ENCODE data around the gene TPGS2.
"Not testable (repeated sequence)": the region's sequence is repeated elsewhere in the genome, so short reads cannot be mapped to it uniquely, and the experiment has no call there.

The TPGS2 gene

GRCh38 chr18:36769172-36769571 is 59.6 kb downstream of the TPGS2 start:
- DNase-seq (ENCODE audit: low read depth) = no peak
- TF ChIP-seq CTCF (conservative IDR thresholded peaks at IDR 0.05; ENCODE audit: low read depth, low read length) = no peak
- no peak overlapping the region for H3K4me3 ChIP-seq (ENCODE audit: low read depth, low read length)

GRCh38 chr18:36766836-36767235 is 62.0 kb downstream of the TPGS2 start:
- TF ChIP-seq CTCF (conservative IDR thresholded peaks at IDR 0.05; ENCODE audit: low read depth, low read length) = no peak
- no peak for DNase-seq (ENCODE audit: low read depth)
- no peak overlapping the region for H3K4me3 ChIP-seq (ENCODE audit: low read depth, low read length)

GRCh38 chr18:36762965-36763364 is 65.8 kb downstream of the TPGS2 start:
- not testable (repeated sequence) for H3K4me3 ChIP-seq (ENCODE audit: low read depth, low read length); DNase-seq (ENCODE audit: low read depth)

- DNase-seq (ENCODE audit: low read depth) = no peak
- no peak for TF ChIP-seq CTCF (conservative IDR thresholded peaks at IDR 0.05; ENCODE audit: low read depth, low read length)
- no peak overlapping the region for H3K4me3 ChIP-seq (ENCODE audit: low read depth, low read length)
Observed at GRCh38 chr18:36762074-36762473, 66.7 kb downstream of the TPGS2 start.

- TF ChIP-seq CTCF (conservative IDR thresholded peaks at IDR 0.05; ENCODE audit: low read depth, low read length) = no peak
- no peak for DNase-seq (ENCODE audit: low read depth)
- no peak overlapping the region for H3K4me3 ChIP-seq (ENCODE audit: low read depth, low read length)
Observed at GRCh38 chr18:36761186-36761698, 67.6 kb downstream of the TPGS2 start.

- H3K4me3 ChIP-seq (ENCODE audit: low read depth, low read length) = no peak overlapping the region
- TF ChIP-seq CTCF (conservative IDR thresholded peaks at IDR 0.05; ENCODE audit: low read depth, low read length) = no peak
- no peak for DNase-seq (ENCODE audit: low read depth)
Observed at GRCh38 chr18:36760598-36760997, 68.2 kb downstream of the TPGS2 start.

GRCh38 chr18:36759167-36759776 is 69.5 kb downstream of the TPGS2 start:
- TF ChIP-seq CTCF (conservative IDR thresholded peaks at IDR 0.05; ENCODE audit: low read depth, low read length) = no peak
- no peak for DNase-seq (ENCODE audit: low read depth)

More at GRCh38 chr18:36759167-36759776, 69.5 kb downstream of the TPGS2 start:
- no peak overlapping the region for H3K4me3 ChIP-seq (ENCODE audit: low read depth, low read length)
